Activated naive CD4-positive, alpha-beta T cell treated with anti-CD3 and anti-CD28 coated beads, Interleukin-2, amount 10 ng/mL, durations not matched to agents 7 days and 5 days (primary cell): Measurements from ENCODE around the gene ANTKMT.
"Not testable (repeated sequence)": the region's sequence is repeated elsewhere in the genome, so short reads cannot be mapped to it uniquely, and the experiment has no call there.

ENCODE experiments used
- CTCF ChIA-PET: fragments of 350-600 bp; sonication (Branson Sonifier 250); formaldehyde crosslinking; loops from one replicate; lab custom pipeline; 2021; ENCODE audit warnings: antibody characterized with exemption; lab: Charles Lee
- DNase-seq: peaks from one replicate; pipeline ENCODE4 v3.0.0-alpha.2; 2020
- H3K27ac Mint-ChIP-seq: one replicate; pipeline ENCODE4 v1.8.0; 2021; ENCODE audit warnings: mild to moderate bottlenecking, moderate library complexity, mixed read lengths
- H3K27me3 Mint-ChIP-seq: one replicate; pipeline ENCODE4 v1.8.0; 2021; ENCODE audit warnings: mild to moderate bottlenecking, mixed read lengths
- H3K36me3 Mint-ChIP-seq: one replicate; pipeline ENCODE4 v1.8.0; 2021; ENCODE audit warnings: mixed read lengths
- H3K4me1 Mint-ChIP-seq: one replicate; pipeline ENCODE4 v1.8.0; 2021; ENCODE audit warnings: mixed read lengths
- H3K4me3 Mint-ChIP-seq: one replicate; pipeline ENCODE4 v1.8.0; 2021; ENCODE audit warnings: mild to moderate bottlenecking, moderate library complexity, mixed read lengths
- H3K9me3 Mint-ChIP-seq: one replicate; pipeline ENCODE4 v1.8.0; 2021; ENCODE audit warnings: mixed read lengths

Gene ANTKMT

GRCh38 chr16:711548-712320 lies 9.2 kb upstream of the ANTKMT start:
- Mint-ChIP-seq H3K27me3 (peaks cover 89% of the 10 kb centered on the region), H3K27ac (no peak overlapping the region), H3K4me1 (peaks cover 12% of the 10 kb centered on the region), H3K4me3 (no peak overlapping the region), H3K9me3 (no peaks in the 10 kb centered on the region), H3K36me3 (no peaks in the 10 kb centered on the region)
- peak; percentile 84 for DNase-seq
- CTCF ChIA-PET, result interaction anchor here (0.6 to 6.7 kb wide), 17 partner anchors 8 to 391 kb away, joined by 3 to 94 read pairs (median 7); partner anchors contain the start of genes ANTKMT, CCDC78, CIAO3 and HAGHL

DNA sequence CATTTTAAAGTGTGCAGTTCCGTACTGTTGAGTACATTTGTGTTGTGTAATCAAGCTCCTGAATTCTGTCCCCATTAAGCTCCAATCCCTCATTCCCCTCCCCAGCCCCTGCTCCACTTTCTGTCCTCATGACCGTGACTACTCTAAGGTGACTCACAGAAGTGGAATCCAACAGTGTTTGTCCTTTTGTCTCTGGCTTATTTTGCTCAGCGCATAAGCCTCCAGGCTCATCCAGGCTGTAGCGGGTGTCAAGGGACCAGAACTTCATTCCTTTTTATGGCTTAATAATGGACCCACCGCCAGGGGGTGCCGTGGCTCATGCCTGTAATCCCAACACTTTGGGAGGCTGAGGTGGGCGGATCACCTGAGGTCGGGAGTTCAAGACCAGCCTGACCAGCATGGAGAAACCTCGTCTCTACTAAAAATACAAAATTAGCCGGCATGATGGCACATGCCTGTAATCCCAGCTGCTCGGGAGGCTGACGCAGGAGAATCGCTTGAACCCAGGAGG lies 8.2 kb upstream of the ANTKMT start:
- Mint-ChIP-seq H3K27me3 (peaks cover 89% of the 10 kb centered on the region), H3K4me1 (peaks cover 12% of the 10 kb centered on the region)
- H3K4me3 Mint-ChIP-seq, H3K36me3 Mint-ChIP-seq, H3K27ac Mint-ChIP-seq, H3K9me3 Mint-ChIP-seq: not testable (repeated sequence)
- CTCF ChIA-PET, result interaction anchor here (0.7 to 6.7 kb wide), 17 partner anchors 8 to 390 kb away, joined by 3 to 94 read pairs (median 7); partner anchors contain the start of genes ANTKMT, CCDC78, CIAO3 and HAGHL
- DNase-seq, result peak; percentile 69

- Mint-ChIP-seq H3K27ac (no peak overlapping the region), H3K4me3 (no peak overlapping the region), H3K36me3 (no peaks in the 10 kb centered on the region), H3K9me3 (no peaks in the 10 kb centered on the region), H3K27me3 (peaks cover 89% of the 10 kb centered on the region), H3K4me1 (peaks cover 12% of the 10 kb centered on the region)
- CTCF ChIA-PET, result interaction anchor here (1.0 to 6.7 kb wide), 7 partner anchors 12 to 71 kb away, joined by 3 to 94 read pairs (median 10); partner anchors contain the start of gene CIAO3
- no peak for DNase-seq
Observed at GRCh38 chr16:714079-714478, 6.9 kb upstream of the ANTKMT start.

GRCh38 chr16:714558-715476 lies 6.1 kb upstream of the ANTKMT start, which contains the start of gene METRN:
METRN (plus strand) TSS chr16:715118; CDS start chr16:715290, 172 bp downstream.
- peaks cover 19% of the 10 kb centered on the region for H3K4me1 Mint-ChIP-seq
- H3K36me3 Mint-ChIP-seq, result no peaks in the 10 kb centered on the region
- DNase-seq, result peak; percentile 93
- CTCF ChIA-PET, result interaction anchor here (1.0 to 6.7 kb wide), 5 partner anchors 11 to 70 kb away, joined by 3 to 94 read pairs (median 4); partner anchors contain the start of gene CCDC78
- H3K4me3 Mint-ChIP-seq, result peak within 1 kb of the TSS; percentile 61
- H3K27me3 Mint-ChIP-seq, result peaks cover 87% of the 10 kb centered on the region
- H3K27ac Mint-ChIP-seq, result no peak within 1 kb of the TSS
- H3K9me3 Mint-ChIP-seq, result no peaks in the 10 kb centered on the region

GRCh38 chr16:715477-716199 lies 5.3 kb upstream of the ANTKMT start:
- H3K36me3 Mint-ChIP-seq, result no peaks in the 10 kb centered on the region
- H3K4me1 Mint-ChIP-seq, result peaks cover 27% of the 10 kb centered on the region
- CTCF ChIA-PET, result interaction anchor here (0.9 to 6.7 kb wide), 7 partner anchors 9 to 69 kb away, joined by 3 to 94 read pairs (median 4); partner anchors contain the start of gene CCDC78
- peak; percentile 40 for DNase-seq
- no peak overlapping the region for H3K27ac Mint-ChIP-seq
- peak overlapping the region; percentile 61 for H3K4me3 Mint-ChIP-seq
- peaks cover 87% of the 10 kb centered on the region for H3K27me3 Mint-ChIP-seq
- no peaks in the 10 kb centered on the region for H3K9me3 Mint-ChIP-seq

GRCh38 chr16:716200-716568 lies 4.8 kb upstream of the ANTKMT start:
- Mint-ChIP-seq H3K27me3 (peaks cover 82% of the 10 kb centered on the region), H3K4me1 (peaks cover 27% of the 10 kb centered on the region), H3K4me3 (peak overlapping the region; percentile 61), H3K27ac (no peak overlapping the region), H3K9me3 (no peaks in the 10 kb centered on the region), H3K36me3 (no peaks in the 10 kb centered on the region)
- CTCF ChIA-PET, result interaction anchor here (0.9 to 1.7 kb wide), 4 partner anchors 9 to 23 kb away, joined by 3 to 6 read pairs (median 4); partner anchors contain the start of gene CCDC78
- DNase-seq, result no peak

GRCh38 chr16:716768-717325 lies 4.1 kb upstream of the ANTKMT start:
- CTCF ChIA-PET, result interaction anchor here (0.9 kb wide), 1 partner anchor 19 kb away, joined by 3 read pairs; no protein-coding TSS in a partner anchor
- no peak for DNase-seq
- no peak overlapping the region for H3K27ac Mint-ChIP-seq
- H3K9me3 Mint-ChIP-seq, result no peaks in the 10 kb centered on the region
- peaks cover 27% of the 10 kb centered on the region for H3K4me1 Mint-ChIP-seq
- H3K4me3 Mint-ChIP-seq, result no peak overlapping the region
- no peaks in the 10 kb centered on the region for H3K36me3 Mint-ChIP-seq
- peaks cover 80% of the 10 kb centered on the region for H3K27me3 Mint-ChIP-seq

DNA sequence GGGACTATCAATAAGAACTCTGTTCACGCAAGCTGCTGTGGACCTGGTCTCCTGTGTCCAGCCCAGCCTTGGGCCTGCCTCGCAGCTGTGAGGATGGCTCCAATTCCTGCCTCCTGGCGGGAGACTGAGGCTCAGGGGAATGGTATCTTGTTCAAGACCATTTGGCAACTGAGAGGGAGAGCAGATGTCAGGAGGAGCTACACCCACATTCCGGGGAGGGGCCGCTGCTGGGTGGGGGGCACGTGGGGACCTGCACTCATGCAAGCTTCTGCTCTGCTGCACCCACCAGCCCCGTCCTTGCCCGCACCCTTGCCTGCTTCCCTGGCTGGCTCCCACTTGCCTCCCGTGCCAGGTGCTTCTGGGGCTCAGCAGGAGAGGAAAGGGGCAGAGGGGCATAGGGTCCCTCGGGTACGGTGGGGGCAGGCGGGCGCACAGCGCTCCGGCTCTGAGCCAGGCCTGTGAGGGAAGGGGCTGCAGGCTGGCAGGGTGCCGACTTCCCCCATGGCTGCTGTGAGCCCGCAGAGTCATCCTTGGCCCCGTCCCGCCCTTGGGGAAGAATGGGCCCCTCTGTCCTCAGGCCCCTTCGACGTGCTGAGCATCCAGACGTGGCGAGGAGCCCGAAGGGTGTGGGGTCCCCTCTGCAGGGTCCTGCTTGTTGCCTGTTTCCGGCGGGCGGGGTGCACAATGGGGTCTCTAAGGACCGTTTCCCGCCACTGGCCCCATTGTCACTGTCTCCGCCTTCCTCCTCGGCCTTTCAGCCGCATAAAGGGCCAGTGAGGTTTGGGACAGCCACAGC lies 3.3 kb upstream of the ANTKMT start:
- Mint-ChIP-seq H3K4me1 (peaks cover 29% of the 10 kb centered on the region), H3K9me3 (no peaks in the 10 kb centered on the region), H3K27me3 (peaks cover 83% of the 10 kb centered on the region), H3K4me3 (no peak overlapping the region), H3K36me3 (no peaks in the 10 kb centered on the region), H3K27ac (no peak overlapping the region)
- CTCF ChIA-PET, result no interaction called here
- DNase-seq, result no peak

DNA sequence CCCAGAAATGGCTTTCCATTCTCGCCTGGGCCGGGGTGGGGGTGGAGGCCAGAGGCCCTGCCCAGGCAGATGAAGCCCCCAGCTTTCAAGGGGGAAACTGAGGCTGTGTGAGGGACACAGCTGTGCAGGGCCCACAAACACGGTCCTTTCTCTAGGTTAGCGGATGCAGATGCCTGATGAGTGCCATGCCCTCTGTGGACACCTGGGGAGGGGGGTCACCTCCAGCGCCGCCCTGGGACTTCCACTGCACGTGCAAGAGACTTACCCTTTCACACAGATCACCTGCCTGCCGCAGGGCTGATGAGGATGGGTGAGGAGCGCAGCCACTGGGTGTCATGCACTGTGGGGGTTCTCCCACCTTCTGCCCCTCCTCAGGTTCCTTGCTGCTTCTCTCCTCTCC lies 2.6 kb upstream of the ANTKMT start:
- Mint-ChIP-seq H3K27me3 (peaks cover 80% of the 10 kb centered on the region), H3K4me3 (no peak overlapping the region), H3K9me3 (no peaks in the 10 kb centered on the region), H3K4me1 (peaks cover 28% of the 10 kb centered on the region), H3K36me3 (no peaks in the 10 kb centered on the region), H3K27ac (no peak overlapping the region)
- CTCF ChIA-PET, result interaction anchor here (1.0 kb wide), 1 partner anchor 23 kb away, joined by 4 read pairs; no protein-coding TSS in a partner anchor
- DNase-seq, result no peak

- Mint-ChIP-seq H3K9me3 (no peaks in the 10 kb centered on the region), H3K27ac (no peak overlapping the region), H3K27me3 (peaks cover 75% of the 10 kb centered on the region), H3K4me3 (peak overlapping the region; percentile 10), H3K36me3 (no peaks in the 10 kb centered on the region), H3K4me1 (peaks cover 27% of the 10 kb centered on the region)
- DNase-seq, result no peak
- CTCF ChIA-PET, result interaction anchor here (1.0 to 1.7 kb wide), 4 partner anchors 16 to 68 kb away, joined by 3 to 6 read pairs (median 4); no protein-coding TSS in a partner anchor
Observed at GRCh38 chr16:718922-719321, 2.0 kb upstream of the ANTKMT start.

DNA sequence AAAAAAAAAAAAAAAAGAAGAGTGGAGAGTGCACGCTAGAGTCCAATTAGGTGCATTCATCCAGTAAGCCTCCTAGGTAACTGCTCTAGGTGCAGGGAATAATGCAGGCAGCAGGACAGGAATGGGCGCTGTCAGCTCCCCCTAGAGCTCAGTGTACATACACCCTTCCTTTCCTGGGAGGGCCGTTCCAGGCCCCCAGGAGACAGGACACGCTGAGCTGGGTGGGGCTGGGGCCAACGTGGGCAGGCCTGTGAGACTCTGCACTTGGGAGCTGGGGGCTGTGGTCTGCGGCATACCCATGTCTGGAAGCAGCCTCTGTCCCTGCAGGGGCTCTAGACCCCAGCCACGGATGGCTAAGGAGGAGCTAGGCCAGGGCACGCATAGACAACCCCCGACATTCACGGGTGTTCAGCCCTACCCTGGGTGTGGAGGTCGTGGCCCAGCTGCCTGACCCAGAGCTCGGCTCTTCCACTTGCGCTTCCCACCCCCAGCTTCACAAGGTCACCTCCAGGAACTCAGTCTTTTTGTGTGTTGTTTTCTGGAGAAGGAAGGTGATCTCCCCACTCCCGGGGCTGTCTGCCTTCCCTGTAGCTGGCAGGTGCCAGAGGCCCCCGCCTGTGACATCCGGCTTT lies 1.0 kb upstream of the ANTKMT start:
- Mint-ChIP-seq H3K9me3 (no peaks in the 10 kb centered on the region), H3K4me3 (peak overlapping the region; percentile 72), H3K27ac (peak overlapping the region; percentile 63), H3K4me1 (peaks cover 25% of the 10 kb centered on the region), H3K27me3 (peaks cover 76% of the 10 kb centered on the region), H3K36me3 (no peaks in the 10 kb centered on the region)
- CTCF ChIA-PET, result interaction anchor here (0.7 to 1.7 kb wide), 10 partner anchors 8 to 457 kb away, joined by 3 to 7 read pairs (median 4); no protein-coding TSS in a partner anchor
- no peak for DNase-seq
